Measurements from ENCODE around the gene PIM2.
A peak's percentile ranks its signal among the peaks of the same experiment; 100 is the strongest.

PIM2 gene

GRCh38 chrX:48918643-48919340 lies at the start of gene PIM2:
TSS of gene PIM2 (minus strand) at chrX:48919024. CDS start at chrX:48918834, 190 bp downstream.
- peak; percentile 71 to 83 for DNase-seq (ENCODE audit: low read depth in 2 of 2)

GRCh38 chrX:48968377-48968776 lies 49.6 kb upstream of the PIM2 start:
- DNase-seq (ENCODE audit: low read depth in 2 of 2): no peak

- no peak for DNase-seq (ENCODE audit: low read depth in 2 of 2)
These were observed 48.2 kb upstream of the PIM2 start for GRCh38 chrX:48966796-48967579.

- DNase-seq (ENCODE audit: low read depth in 2 of 2): no peak
These were observed 47.1 kb upstream of the PIM2 start for GRCh38 chrX:48965959-48966358.

GRCh38 chrX:48961585-48962091 lies 42.8 kb upstream of the PIM2 start:
- no peak for DNase-seq (ENCODE audit: low read depth in 2 of 2)

- no peak for DNase-seq (ENCODE audit: low read depth in 2 of 2)
These were observed 41.5 kb upstream of the PIM2 start for GRCh38 chrX:48960291-48960690.

GRCh38 chrX:48958635-48959094 lies 39.8 kb upstream of the PIM2 start:
- DNase-seq (ENCODE audit: low read depth in 2 of 2): no peak

GRCh38 chrX:48957827-48958634 lies 39.2 kb upstream of the PIM2 start:
- peak; percentile 71 to 87 for DNase-seq (ENCODE audit: low read depth in 2 of 2)

GRCh38 chrX:48957477-48957826 lies 38.6 kb upstream of the PIM2 start, which contains the start of gene OTUD5:
TSS of gene OTUD5 (minus strand) at chrX:48957607. CDS start at chrX:48957570, 37 bp downstream.
- DNase-seq (ENCODE audit: low read depth in 2 of 2): peak in 1 of 2 donors; percentile 50

- no peak for DNase-seq (ENCODE audit: low read depth in 2 of 2)
These were observed 38.0 kb upstream of the PIM2 start for GRCh38 chrX:48956728-48957414.

- no peak for DNase-seq (ENCODE audit: low read depth in 2 of 2)
These were observed 29.8 kb upstream of the PIM2 start for GRCh38 chrX:48948589-48948988.

GRCh38 chrX:48945517-48946348 lies 26.9 kb upstream of the PIM2 start:
- no peak for DNase-seq (ENCODE audit: low read depth in 2 of 2)

GRCh38 chrX:48942895-48943294 lies 24.1 kb upstream of the PIM2 start:
- DNase-seq (ENCODE audit: low read depth in 2 of 2): no peak

- DNase-seq (ENCODE audit: low read depth in 2 of 2): no peak
These were observed 21.7 kb upstream of the PIM2 start for GRCh38 chrX:48940404-48940955.

GRCh38 chrX:48939524-48940228 lies 20.9 kb upstream of the PIM2 start:
- no peak for DNase-seq (ENCODE audit: low read depth in 2 of 2)

GRCh38 chrX:48938721-48939425 lies 20.0 kb upstream of the PIM2 start:
- DNase-seq (ENCODE audit: low read depth in 2 of 2): peak in 1 of 2 donors; percentile 36

- DNase-seq (ENCODE audit: low read depth in 2 of 2): peak; percentile 60 to 71
These were observed 18.5 kb upstream of the PIM2 start for GRCh38 chrX:48937054-48937907.
